HepG2 (cell line): ENCODE measurements around the gene LRRC8D. TPM values are rescaled to one million over a fixed set of nuclear protein-coding genes. Genes with fewer than 3 reads are reported as not detected.

Source experiments
- ATAC-seq: fragments of 200-7000 bp; cut with Tn5 transposase; 3 replicates; pipeline ENCODE4 v1.9.1; 2020; ENCODE audit warnings: mild to moderate bottlenecking, moderate library complexity
- BruUV-seq: library from RNA; stranded (reverse); fragments of 400-500 nt; replicated peaks from 2 replicates; lab custom pipeline; 2021; lab: Mats Ljungman, UMichigan
- CTCF ChIA-PET: fragments of 300-600 bp; formaldehyde crosslinking; extraction: SDS; loops from one replicate; lab custom pipeline; 2021; ENCODE audit warnings: low total read pairs, inconsistent platforms, low intra/inter-chr PET ratio; lab: Yijun Ruan, JAX
- POLR2A ChIA-PET: fragments of 350-600 bp; sonication (Branson Sonifier 250); formaldehyde crosslinking; loops from one replicate; lab custom pipeline; 2020; ENCODE audit warnings: antibody characterized with exemption, inconsistent platforms; lab: Yijun Ruan, JAX
- DNase-seq: peaks from one replicate; pipeline ENCODE4 v3.0.0-alpha.2; 2015; ENCODE audit warnings: low spot score
- FAIRE-seq: peaks from 3 replicates; lab custom pipeline; 2011; peaks lifted over from hg19 to GRCh38; lab: Jason Lieb, UNC
- H2AFZ ChIP-seq: one replicate; pipeline ENCODE4 v1.6.1; 2011; ENCODE audit warnings: low read length, inconsistent platforms
- H3K27ac ChIP-seq: fragments of 300-600 bp; 3 replicates; pipeline ENCODE4 v1.8.0; 2011; ENCODE audit warnings: mixed run types, mild to moderate bottlenecking, mixed read lengths, low read length, inconsistent platforms; ENCODE audit not compliant: insufficient read depth; ENCODE audit errors: extremely low read length
- H3K27me3 ChIP-seq, 2 experiments: fragments of 200-600 bp in 1 of 2; 2 replicates in 1 of 2; 3 replicates in 1 of 2; pipeline versions ENCODE4 v1.6.0 to v1.8.0; 2011; ENCODE audit warnings: low read length in 2 of 2, mild to moderate bottlenecking in 2 of 2, moderate library complexity in 2 of 2, inconsistent platforms in 1 of 2; ENCODE audit not compliant: insufficient read depth in 2 of 2, control insufficient read depth in 1 of 2
- H3K36me3 ChIP-seq, 2 experiments: fragments of 200-600 bp in 1 of 2; replicated peaks in 1 of 2; 2 replicates in 1 of 2; 3 replicates in 1 of 2; pipeline versions ENCODE4 v1.5.1 to v1.8.0; 2011; ENCODE audit warnings: low read length in 2 of 2, inconsistent platforms in 1 of 2; ENCODE audit not compliant: insufficient read depth in 2 of 2, control insufficient read depth in 1 of 2
- H3K4me1 ChIP-seq: 2 replicates; pipeline ENCODE4 v1.5.1; 2012; ENCODE audit warnings: low read length, inconsistent platforms; ENCODE audit not compliant: insufficient read depth
- H3K4me2 ChIP-seq: 2 replicates; pipeline ENCODE4 v1.6.0; 2011; ENCODE audit warnings: low read depth, low read length, inconsistent platforms
- H3K4me3 ChIP-seq, 3 experiments: fragments of 200-600 bp in 1 of 3; sonication (generic), shearing (Covaris generic) in 1 of 3; replicated peaks in 1 of 3; 2 replicates each; pipeline ENCODE4 v1.5.1; 2011 to 2016; ENCODE audit warnings: low read length in 3 of 3, inconsistent platforms in 2 of 3, low read depth in 2 of 3, mild to moderate bottlenecking in 2 of 3, control low read depth in 1 of 3, mixed read lengths in 1 of 3; ENCODE audit not compliant: insufficient read depth in 1 of 3
- H3K79me2 ChIP-seq: one replicate; pipeline ENCODE4 v1.6.1; 2011; ENCODE audit warnings: low read length, inconsistent platforms; ENCODE audit not compliant: insufficient read depth
- H3K9ac ChIP-seq: 2 replicates; pipeline ENCODE4 v1.6.0; 2011; ENCODE audit warnings: mild to moderate bottlenecking, low read depth, low read length, inconsistent platforms; ENCODE audit not compliant: insufficient read depth
- H3K9me3 ChIP-seq: 2 replicates; pipeline ENCODE4 v1.5.1; 2012; ENCODE audit warnings: mild to moderate bottlenecking, low read length
- H4K20me1 ChIP-seq: 2 replicates; pipeline ENCODE4 v1.6.0; 2011; ENCODE audit warnings: inconsistent platforms, mild to moderate bottlenecking, low read length, moderate library complexity; ENCODE audit not compliant: insufficient read depth
- BCL3 ChIP-seq: sonication (generic); formaldehyde crosslinking; IDR thresholded peaks from 2 replicates; pipeline ENCODE4 v1.5.1; 2020; ENCODE audit warnings: mild to moderate bottlenecking, missing genetic modification reagents, moderate library complexity
- CSRNP1 ChIP-seq: sonication (generic); formaldehyde crosslinking; IDR thresholded peaks from 2 replicates; pipeline ENCODE4 v1.8.1; 2023; ENCODE audit warnings: mild to moderate bottlenecking, missing genetic modification reagents
- EEA1 ChIP-seq: sonication (generic); formaldehyde crosslinking; IDR thresholded peaks from 2 replicates; pipeline ENCODE4 v1.5.1; 2020; ENCODE audit warnings: mild to moderate bottlenecking, missing genetic modification reagents, borderline replicate concordance
- HMG20A ChIP-seq: IDR thresholded peaks from 2 replicates; pipeline ENCODE4 v1.6.1; 2016; ENCODE audit warnings: borderline replicate concordance
- MAFF ChIP-seq: IDR thresholded peaks from 2 replicates; pipeline ENCODE4 v1.6.1; 2011; ENCODE audit warnings: low read depth, low read length, improper control_type of control experiment
- MAFK ChIP-seq, 2 experiments: IDR thresholded peaks in 1 of 2; conservative IDR thresholded peaks in 1 of 2; 2 replicates each; pipeline ENCODE4 v1.6.1; 2011; ENCODE audit warnings: improper control_type of control experiment in 2 of 2, low read length in 2 of 2
- NAIF1 ChIP-seq: sonication (generic); formaldehyde crosslinking; IDR thresholded peaks from 2 replicates; pipeline ENCODE4 v1.5.0; 2020; ENCODE audit warnings: mild to moderate bottlenecking, missing genetic modification reagents, borderline replicate concordance
- NFRKB ChIP-seq: fragments of 450-650 bp; IDR thresholded peaks from 2 replicates; pipeline ENCODE4 v1.6.1; 2017
- PHF5A ChIP-seq: IDR thresholded peaks from one replicate; pipeline ENCODE4 v1.6.1; 2018; ENCODE audit warnings: low read depth, missing genetic modification reagents; ENCODE audit not compliant: unreplicated experiment
- SP5 ChIP-seq: IDR thresholded peaks from 2 replicates; pipeline ENCODE4 v1.6.1; 2016; ENCODE audit warnings: low read depth, borderline replicate concordance
- SRY ChIP-seq: sonication (generic); formaldehyde crosslinking; IDR thresholded peaks from 2 replicates; pipeline ENCODE4 v1.8.0; 2022; ENCODE audit warnings: mild to moderate bottlenecking, missing genetic modification reagents
- TP53 ChIP-seq: sonication (generic); formaldehyde crosslinking; conservative IDR thresholded peaks from 2 replicates; pipeline ENCODE4 v1.4.0; 2020; ENCODE audit warnings: missing genetic modification reagents
- ZNF17 ChIP-seq: sonication (generic); formaldehyde crosslinking; IDR thresholded peaks from 2 replicates; pipeline ENCODE4 v1.5.0; 2020; ENCODE audit warnings: mild to moderate bottlenecking, missing genetic modification reagents
- ZNF180 ChIP-seq: sonication (generic); formaldehyde crosslinking; IDR thresholded peaks from 2 replicates; pipeline ENCODE4 v1.4.0; 2020; ENCODE audit warnings: low read depth, missing genetic modification reagents, borderline replicate concordance
- ZNF605 ChIP-seq: sonication (generic); formaldehyde crosslinking; IDR thresholded peaks from 2 replicates; pipeline ENCODE4 v1.8.0; 2022; ENCODE audit warnings: mild to moderate bottlenecking, missing genetic modification reagents
- ZNF761 ChIP-seq: sonication (generic); formaldehyde crosslinking; conservative IDR thresholded peaks from 2 replicates; pipeline ENCODE4 v1.4.0; 2020; ENCODE audit warnings: mild to moderate bottlenecking, missing genetic modification reagents
- ZNF816 ChIP-seq: sonication (generic); formaldehyde crosslinking; IDR thresholded peaks from 2 replicates; pipeline ENCODE4 v1.8.0; 2022; ENCODE audit warnings: missing genetic modification reagents, mild to moderate bottlenecking, borderline replicate concordance
- WGBS: methylation state at CpG from one replicate; pipeline ENCODE4 v1.1.6; 2017; ENCODE audit warnings: low lambda C conversion rate; 5-methylcytosine and 5-hydroxymethylcytosine counted together
- in situ Hi-C: cut with HindIII; loops from 2 replicates; pipeline ENCODE4 v1.10.0; 2017; ENCODE audit warnings: low pct_unique_long_range_greater_than_20kb; ENCODE audit not compliant: extremely low pct_ligation_motif_present
- intact Hi-C: fragments of 100-400 bp; cut with micrococcal nuclease; formaldehyde crosslinking; loops from one replicate; pipeline ENCODE4 v1.10.0; 2022; ENCODE audit not compliant: unreplicated experiment
- polyA plus RNA-seq, 8 experiments: library from polyadenylated mRNA; depleted of rRNA in 3 of 8; stranded (reverse) in 7 of 8; unstranded in 1 of 8; fragments of >200 nt; fragmentation: Illumina TruSeq in 4 of 8; extraction: Trizol in 4 of 8; gene quantifications; 2 replicates each; pipeline versions ENCODE4 v1.2.1 to v1.2.3, GENCODE V29; 2011 to 2016; ENCODE audit warnings: low read depth in 4 of 8, missing spikeins in 1 of 8, mixed read lengths in 1 of 8; ENCODE audit not compliant: insufficient read depth in 1 of 8
- total RNA-seq, 5 experiments: library from RNA; depleted of rRNA; stranded (reverse); fragments of >200 nt; fragmentation: Illumina TruSeq; extraction: Trizol; gene quantifications; 2 replicates each; pipeline ENCODE4 v1.2.3, GENCODE V29; 2016; ENCODE audit warnings: low read depth in 1 of 5

LRRC8D gene
- total and polyA plus RNA-seq, 2 of the 13 experiments (the other 11 are each of a cell fraction or from before 2014, with no cell fraction given): 29.9 to 45.5 TPM

- no peak for FAIRE-seq
- peaks cover 5 to 77% of the 10 kb centered on the region in 2 experiments for H3K36me3 ChIP-seq
- H3K79me2 ChIP-seq: peaks cover 57% of the 10 kb centered on the region
Measured at GRCh38 chr1:89850844-89851415, 30.1 kb downstream of the LRRC8D start.

GRCh38 chr1:89854140-89854539 is 33.3 kb downstream of the LRRC8D start:
- FAIRE-seq: no peak
- H3K4me2 ChIP-seq: no peak overlapping the region
- H4K20me1 ChIP-seq: no peaks in the 10 kb centered on the region; the same call in none of the 2 replicates
- 98% methylated on average over 2 of the region's 2 CpGs for WGBS
- H3K27me3 ChIP-seq: no peaks in the 10 kb centered on the region
- no peak for DNase-seq
- no peak overlapping the region for H3K4me3 ChIP-seq
- H3K79me2 ChIP-seq: peaks cover 37% of the 10 kb centered on the region
- intact Hi-C loops: no loop called here
- H2AFZ ChIP-seq: no peak overlapping the region
- CTCF ChIA-PET: no interaction called here
- ATAC-seq: no peak
- in situ Hi-C loops: no loop called here
- no peak overlapping the region for H3K27ac ChIP-seq
- TF ChIP-seq CSRNP1 (CRISPR knock-in tag) (no peak), ZNF761 (CRISPR knock-in tag) (no peak), NFRKB (no peak), ZNF816 (CRISPR knock-in tag) (no peak), ZNF605 (CRISPR knock-in tag) (no peak), BCL3 (CRISPR knock-in tag) (no peak), SP5 (CRISPR knock-in tag) (no peak), ZNF180 (no peak), SRY (CRISPR knock-in tag) (no peak), EEA1 (CRISPR knock-in tag) (no peak), HMG20A (CRISPR knock-in tag) (no peak), NAIF1 (no peak), TP53 (CRISPR knock-in tag) (no peak), PHF5A (no peak)
- TF ChIP-seq, all 625 proteins: peak for 0
- H3K36me3 ChIP-seq: peaks cover 5 to 68% of the 10 kb centered on the region in 2 experiments; a peak in 4 of 5 replicates
- POLR2A ChIA-PET: no interaction called here
- no peaks in the 10 kb centered on the region for H3K4me1 ChIP-seq
- no peaks in the 10 kb centered on the region for H3K9me3 ChIP-seq
- no peak overlapping the region for H3K9ac ChIP-seq
- BruUV-seq: no TSS peak

More at GRCh38 chr1:89850844-89851415, 30.1 kb downstream of the LRRC8D start:
- BruUV-seq: no TSS peak
- intact Hi-C loops: no loop called here
- Histone ChIP-seq H3K4me1 (0 out of 2 replicates have a peak, but pooled peaks cover 6% of the 10 kb centered on the region), H3K4me3 (no peak overlapping the region), H4K20me1 (no peaks in the 10 kb centered on the region; the same call in none of the 2 replicates), H3K9me3 (no peaks in the 10 kb centered on the region), H3K27me3 (no peaks in the 10 kb centered on the region), H3K9ac (no peak overlapping the region), H3K27ac (no peak overlapping the region), H2AFZ (no peak overlapping the region), H3K4me2 (no peak overlapping the region)
- no peak for ATAC-seq
- ChIA-PET CTCF (no interaction called here), POLR2A (no interaction called here)
- in situ Hi-C loops: no loop called here
- 96% methylated on average over 4 of the region's 4 CpGs for WGBS
- TF ChIP-seq MAFF (peak; percentile 94), ZNF17 (CRISPR knock-in tag) (no peak), MAFK (conservative IDR thresholded peaks at IDR 0.05 in 1 of 2, IDR thresholded peaks at IDR 0.05 in 1 of 2; ENCODE audit: low read length in 2 of 2) (peak; percentile 91 to 96)
- no peak for DNase-seq
